OCI-LY1 (cell line): ENCODE results near the gene TM4SF4.

ENCODE experiments used
- CTCF ChIP-seq: fragments of 200-600 bp; sonication (generic), shearing (Covaris generic); IDR thresholded peaks from 2 replicates; pipeline ENCODE4 v1.5.1; 2017; ENCODE audit warnings: mild to moderate bottlenecking, antibody characterized with exemption, low read length, moderate library complexity, mixed read lengths
- EZH2 ChIP-seq: fragments of 200-600 bp; sonication (generic), shearing (Covaris generic); IDR thresholded peaks from 2 replicates; pipeline ENCODE4 v1.8.0; 2017; ENCODE audit warnings: borderline replicate concordance, mixed run types, mild to moderate bottlenecking, antibody characterized with exemption, low read length, moderate library complexity, mixed read lengths

- TF ChIP-seq CTCF (no peak), EZH2 (no peak)
Measured at GRCh38 chr3:149535333-149535685, 60.8 kb downstream of the TM4SF4 start.
